Mesenchymal stem cell (in vitro differentiated cells and primary cell): Measurements from ENCODE around the gene ST8SIA1.

Source experiments
- DNase-seq: peaks from one replicate; pipeline ENCODE4 v3.0.0-alpha.2; 2013
- H2AFZ ChIP-seq: one replicate; pipeline ENCODE4 v1.6.1; 2013; ENCODE audit warnings: low read depth, mild to moderate bottlenecking, control low read depth, inconsistent platforms, low read length, moderate library complexity
- H2AK5ac ChIP-seq: 2 replicates; pipeline ENCODE4 v1.6.1; 2013; ENCODE audit warnings: low read length, moderate library complexity, mild to moderate bottlenecking, inconsistent platforms; ENCODE audit not compliant: severe bottlenecking
- H2BK120ac ChIP-seq: one replicate; pipeline ENCODE4 v1.6.1; 2013; ENCODE audit warnings: low read depth, mild to moderate bottlenecking, inconsistent platforms, low read length, moderate library complexity
- H2BK12ac ChIP-seq, 2 experiments: one replicate each; pipeline ENCODE4 v1.6.1; 2013; ENCODE audit warnings: inconsistent platforms in 2 of 2, low read length in 2 of 2, mild to moderate bottlenecking in 2 of 2, moderate library complexity in 2 of 2, control low read depth in 1 of 2
- H2BK15ac ChIP-seq: one replicate; pipeline ENCODE4 v1.6.1; 2013; ENCODE audit warnings: mild to moderate bottlenecking, low read depth, inconsistent platforms; ENCODE audit not compliant: poor library complexity, severe bottlenecking
- H2BK5ac ChIP-seq: 2 replicates; pipeline ENCODE4 v1.6.1; 2013; ENCODE audit warnings: low read depth, mild to moderate bottlenecking, low read length, control low read depth, inconsistent platforms; ENCODE audit not compliant: poor library complexity, severe bottlenecking
- H3K14ac ChIP-seq, 2 experiments: one replicate each; pipeline ENCODE4 v1.6.1; 2013; ENCODE audit warnings: inconsistent platforms in 2 of 2, low read length in 2 of 2, control low read depth in 1 of 2, mild to moderate bottlenecking in 1 of 2, moderate library complexity in 1 of 2
- H3K18ac ChIP-seq, 2 experiments: one replicate each; pipeline ENCODE4 v1.6.1; 2013; ENCODE audit warnings: inconsistent platforms in 2 of 2, low read length in 2 of 2, control low read depth in 1 of 2, low read depth in 1 of 2, mild to moderate bottlenecking in 1 of 2
- H3K23ac ChIP-seq, 2 experiments: one replicate each; pipeline ENCODE4 v1.6.1; 2013; ENCODE audit warnings: inconsistent platforms in 2 of 2, low read length in 2 of 2, mild to moderate bottlenecking in 2 of 2, moderate library complexity in 2 of 2, control low read depth in 1 of 2
- H3K27ac ChIP-seq: 2 replicates; pipeline ENCODE4 v1.5.1; 2013; ENCODE audit warnings: mild to moderate bottlenecking, moderate library complexity, low read length, control low read depth, inconsistent platforms; ENCODE audit not compliant: poor library complexity, severe bottlenecking
- H3K27me3 ChIP-seq, 2 experiments: 2 replicates each; pipeline versions ENCODE4 v1.6.1 to v1.7.0; 2013; ENCODE audit warnings: low read length in 2 of 2, mild to moderate bottlenecking in 2 of 2, moderate library complexity in 2 of 2, control low read depth in 1 of 2, inconsistent platforms in 1 of 2; ENCODE audit not compliant: control insufficient read depth in 1 of 2, insufficient read depth in 1 of 2
- H3K36me3 ChIP-seq, 2 experiments: 2 replicates each; pipeline versions ENCODE4 v1.6.1 to v1.7.0; 2013; ENCODE audit warnings: low read length in 2 of 2, control low read depth in 1 of 2, inconsistent platforms in 1 of 2, low read depth in 1 of 2, mild to moderate bottlenecking in 1 of 2; ENCODE audit not compliant: insufficient read depth in 2 of 2, control insufficient read depth in 1 of 2
- H3K4ac ChIP-seq, 2 experiments: one replicate each; pipeline ENCODE4 v1.6.1; 2013; ENCODE audit warnings: inconsistent platforms in 2 of 2, low read length in 2 of 2, mild to moderate bottlenecking in 2 of 2, moderate library complexity in 2 of 2, control low read depth in 1 of 2, low read depth in 1 of 2
- H3K4me1 ChIP-seq: 2 replicates; pipeline ENCODE4 v1.6.1; 2013; ENCODE audit warnings: low read depth, low read length, control low read depth; ENCODE audit not compliant: control insufficient read depth, insufficient read depth
- H3K4me2 ChIP-seq: 2 replicates; pipeline ENCODE4 v1.6.1; 2013; ENCODE audit warnings: low read length, mild to moderate bottlenecking, inconsistent platforms; ENCODE audit not compliant: poor library complexity, severe bottlenecking
- H3K4me3 ChIP-seq, 2 experiments: 2 replicates each; pipeline versions ENCODE4 v1.5.1 to v1.7.0; 2013; ENCODE audit warnings: low read length in 2 of 2, mild to moderate bottlenecking in 2 of 2, control low read depth in 1 of 2, low read depth in 1 of 2; ENCODE audit not compliant: insufficient read depth in 1 of 2
- H3K79me1 ChIP-seq: replicated peaks from 2 replicates; pipeline ENCODE4 v1.6.1; 2013; ENCODE audit warnings: mild to moderate bottlenecking, control low read depth, low read length, inconsistent platforms; ENCODE audit not compliant: poor library complexity, severe bottlenecking
- H3K9ac ChIP-seq: 2 replicates; pipeline ENCODE4 v1.7.0; 2013; ENCODE audit warnings: mild to moderate bottlenecking, low read length, moderate library complexity
- H3K9me3 ChIP-seq: 2 replicates; pipeline ENCODE4 v1.7.0; 2013; ENCODE audit warnings: mild to moderate bottlenecking, low read length; ENCODE audit not compliant: control insufficient read depth
- H4K8ac ChIP-seq: one replicate; pipeline ENCODE4 v1.6.1; 2013; ENCODE audit warnings: inconsistent platforms, mild to moderate bottlenecking, low read length, moderate library complexity
- H4K91ac ChIP-seq: one replicate; pipeline ENCODE4 v1.6.1; 2013; ENCODE audit warnings: mild to moderate bottlenecking, low read length, inconsistent platforms
- WGBS: methylation state at CpG from one replicate; pipeline ENCODE4 v1.1.7; 2013; ENCODE audit warnings: mixed read lengths; 5-methylcytosine and 5-hydroxymethylcytosine counted together

ST8SIA1 gene

GRCh38 chr12:22254478-22254877 lies 80.0 kb downstream of the ST8SIA1 start:
- Histone ChIP-seq H3K9me3 (no peaks in the 10 kb centered on the region), H4K91ac (no peak overlapping the region), H2BK15ac (no peak overlapping the region), H2AK5ac (no peak overlapping the region), H3K9ac (no peak overlapping the region), H3K36me3 (peaks cover 0 to 5% of the 10 kb centered on the region in 2 experiments), H3K4me2 (no peak overlapping the region), H3K4me3 (no peak overlapping the region), H2BK12ac (peak overlapping the region in 1 of 2 experiments; percentile 23), H2BK5ac (no peak overlapping the region), H3K14ac (no peak overlapping the region), H3K4me1 (no peaks in the 10 kb centered on the region), H4K8ac (no peak overlapping the region), H3K23ac (no peak overlapping the region), H3K27me3 (no peaks in the 10 kb centered on the region), H3K79me1 (no peaks in the 10 kb centered on the region), H2AFZ (no peak overlapping the region), H3K4ac (no peak overlapping the region), H3K27ac (no peak overlapping the region), H3K18ac (no peak overlapping the region), H2BK120ac (no peak overlapping the region)
- DNase-seq, result no peak
- WGBS, result 84% methylated on average over 6 of the region's 7 CpGs

GRCh38 chr12:22252057-22252456 lies 82.5 kb downstream of the ST8SIA1 start:
- no peak overlapping the region for H3K4ac ChIP-seq
- no peak overlapping the region for H3K4me2 ChIP-seq
- H2BK15ac ChIP-seq, result no peak overlapping the region
- no peak overlapping the region for H3K14ac ChIP-seq
- H4K8ac ChIP-seq, result no peak overlapping the region
- no peak for DNase-seq
- H3K23ac ChIP-seq, result no peak overlapping the region
- H4K91ac ChIP-seq, result no peak overlapping the region
- H2BK5ac ChIP-seq, result no peak overlapping the region
- H3K18ac ChIP-seq, result no peak overlapping the region
- H2AFZ ChIP-seq, result no peak overlapping the region
- WGBS, result no CpG with 5 or more reads among the region's 3 CpGs
- no peak overlapping the region for H2BK120ac ChIP-seq
- H3K27ac ChIP-seq, result no peak overlapping the region
- peaks cover 0 to 5% of the 10 kb centered on the region in 2 experiments for H3K36me3 ChIP-seq
- no peak overlapping the region for H2BK12ac ChIP-seq
- no peaks in the 10 kb centered on the region for H3K4me1 ChIP-seq
- no peak overlapping the region for H2AK5ac ChIP-seq
- H3K79me1 ChIP-seq, result no peaks in the 10 kb centered on the region
- H3K9me3 ChIP-seq, result no peaks in the 10 kb centered on the region
- H3K27me3 ChIP-seq, result no peaks in the 10 kb centered on the region
- H3K4me3 ChIP-seq, result no peak overlapping the region
- H3K9ac ChIP-seq, result no peak overlapping the region

GRCh38 chr12:22250762-22251161 lies 83.7 kb downstream of the ST8SIA1 start:
- Histone ChIP-seq H3K23ac (no peak overlapping the region), H2AK5ac (no peak overlapping the region), H3K9ac (no peak overlapping the region), H3K27me3 (no peaks in the 10 kb centered on the region), H3K4me2 (no peak overlapping the region), H3K4ac (no peak overlapping the region), H2BK12ac (no peak overlapping the region), H2BK15ac (no peak overlapping the region), H3K9me3 (no peaks in the 10 kb centered on the region), H4K8ac (no peak overlapping the region), H3K79me1 (no peaks in the 10 kb centered on the region), H4K91ac (no peak overlapping the region), H2BK5ac (no peak overlapping the region), H3K18ac (no peak overlapping the region), H3K4me3 (no peak overlapping the region), H3K27ac (no peak overlapping the region), H2AFZ (no peak overlapping the region), H3K36me3 (peaks cover 0 to 5% of the 10 kb centered on the region in 2 experiments), H3K4me1 (no peaks in the 10 kb centered on the region), H2BK120ac (no peak overlapping the region), H3K14ac (no peak overlapping the region)
- WGBS, result 58% methylated on average over 2 of the region's 2 CpGs
- DNase-seq, result peak; percentile 51

- H4K91ac ChIP-seq, result no peak overlapping the region
- H2BK12ac ChIP-seq, result no peak overlapping the region
- no peak overlapping the region for H3K27ac ChIP-seq
- no peaks in the 10 kb centered on the region for H3K9me3 ChIP-seq
- H3K9ac ChIP-seq, result no peak overlapping the region
- no peaks in the 10 kb centered on the region for H3K79me1 ChIP-seq
- no peak overlapping the region for H4K8ac ChIP-seq
- H3K23ac ChIP-seq, result no peak overlapping the region
- no peak overlapping the region for H2BK5ac ChIP-seq
- no peak overlapping the region for H3K18ac ChIP-seq
- WGBS, result 80% methylated on average over 3 of the region's 3 CpGs
- H3K4me3 ChIP-seq, result no peak overlapping the region
- H3K36me3 ChIP-seq, result peaks cover 0 to 5% of the 10 kb centered on the region in 2 experiments
- H2AFZ ChIP-seq, result no peak overlapping the region
- no peaks in the 10 kb centered on the region for H3K4me1 ChIP-seq
- no peak overlapping the region for H2BK15ac ChIP-seq
- no peaks in the 10 kb centered on the region for H3K27me3 ChIP-seq
- H2AK5ac ChIP-seq, result no peak overlapping the region
- no peak overlapping the region for H3K14ac ChIP-seq
- H2BK120ac ChIP-seq, result no peak overlapping the region
- DNase-seq, result no peak
- no peak overlapping the region for H3K4me2 ChIP-seq
- no peak overlapping the region for H3K4ac ChIP-seq
Observed at GRCh38 chr12:22248571-22249115, 85.9 kb downstream of the ST8SIA1 start.
